Right lung (tissue), 10 donors: Measurements from ENCODE around the gene FAM47B. TPM values are rescaled to one million over a fixed set of nuclear protein-coding genes. Genes with fewer than 3 reads are reported as not detected.

ENCODE experiments used
- DNase-seq, 2 donors: peaks; one replicate each; pipeline ENCODE4 v3.0.0-alpha.2; 2013
- long read RNA-seq, 8 donors: transcript quantifications; one replicate each; lab custom pipeline, GENCODE V29; 2026
- polyA plus RNA-seq, 5 donors: library from polyadenylated mRNA; unstranded; fragments of 120-200 nt; gene quantifications; one replicate each; pipeline versions ENCODE4 v1.2.1 to v1.2.3, GENCODE V29; 2013; ENCODE audit warnings: inconsistent platforms in 1 of 5, low replicate concordance in 1 of 5; ENCODE audit not compliant: insufficient read length in 5 of 5, insufficient read depth in 1 of 5

Gene FAM47B
- not detected for polyA plus RNA-seq
- long read RNA-seq, donor 1 = 0 reads
- long read RNA-seq, donor 2 = 0 reads
- long read RNA-seq, donor 3 = 0 reads
- long read RNA-seq, donor 4 = 0 reads
- long read RNA-seq, donor 5 = 0 reads
- long read RNA-seq, donor 6 = 0 reads
- long read RNA-seq, donor 7 = 0 reads
- long read RNA-seq, donor 8 = 0 reads

DNA sequence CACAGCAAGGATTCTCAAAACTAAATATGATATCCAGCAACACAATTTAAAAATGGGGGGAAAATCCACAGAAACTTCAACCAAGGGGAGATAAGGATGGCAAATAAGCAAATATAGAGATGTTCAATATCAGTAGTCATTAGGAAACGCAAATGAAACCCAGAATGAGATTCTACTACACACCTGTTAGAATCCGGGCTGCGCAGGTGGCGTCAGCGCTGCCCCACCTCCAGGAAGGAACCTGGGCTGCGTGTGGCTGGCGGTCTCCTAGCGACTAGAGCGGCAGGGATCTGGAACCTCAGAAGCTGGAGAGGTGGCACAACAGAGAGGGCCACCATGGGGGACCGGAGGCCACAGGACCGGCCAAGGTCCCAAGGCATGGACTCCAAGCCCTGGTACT, at the start of gene FAM47B:
Gene FAM47B (plus strand): TSS at position 301 of the 400 bp plus-strand sequence. CDS start 36 bp downstream, at position 337.
- DNase-seq = no peak

GRCh38 chrX:34893741-34894140, 48.9 kb upstream of the FAM47B start:
- no peak for DNase-seq

DNA sequence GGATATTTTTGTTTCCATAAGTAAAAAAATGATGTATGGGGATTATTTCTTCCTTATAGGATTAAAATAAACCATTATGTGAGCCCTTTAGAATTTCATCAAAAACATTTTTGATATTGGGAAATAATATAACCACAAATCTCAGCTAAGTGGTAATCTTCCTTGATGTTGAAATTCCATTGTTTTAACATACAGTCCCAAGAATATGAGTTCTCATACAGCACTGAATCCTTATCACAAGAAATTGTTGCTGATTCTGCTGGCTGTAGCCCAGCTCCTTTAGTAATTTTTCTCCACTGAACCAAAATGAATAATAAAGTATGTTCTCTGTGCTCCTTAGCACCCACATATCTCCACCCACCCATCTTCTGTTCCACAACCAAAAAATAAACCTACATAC, 41.9 kb upstream of the FAM47B start:
- no peak for DNase-seq

GRCh38 chrX:34901761-34902160, 40.8 kb upstream of the FAM47B start:
- no peak for DNase-seq

- DNase-seq = no peak
Observed at GRCh38 chrX:34903316-34903715, 39.3 kb upstream of the FAM47B start.

DNA sequence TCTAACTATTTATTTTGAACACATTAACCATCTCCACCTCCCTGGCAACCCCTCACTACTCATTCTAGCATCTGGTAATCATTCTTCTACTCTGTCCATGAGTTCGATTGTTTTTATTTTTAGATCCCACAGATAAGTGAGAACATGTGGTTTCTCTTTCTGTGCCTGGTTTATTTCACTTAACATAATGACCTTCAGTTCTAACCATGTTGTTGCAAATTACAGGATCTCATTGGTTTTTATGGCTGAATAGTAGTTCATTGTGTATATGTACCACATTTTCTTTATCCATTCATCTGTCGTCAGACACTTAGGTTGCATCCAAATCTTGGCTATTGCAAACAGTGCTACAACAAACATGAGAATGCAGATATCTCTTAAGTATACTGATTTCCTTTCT, 33.4 kb upstream of the FAM47B start:
- DNase-seq = no peak

GRCh38 chrX:34915463-34916225, 27.0 kb upstream of the FAM47B start:
- no peak for DNase-seq

DNA sequence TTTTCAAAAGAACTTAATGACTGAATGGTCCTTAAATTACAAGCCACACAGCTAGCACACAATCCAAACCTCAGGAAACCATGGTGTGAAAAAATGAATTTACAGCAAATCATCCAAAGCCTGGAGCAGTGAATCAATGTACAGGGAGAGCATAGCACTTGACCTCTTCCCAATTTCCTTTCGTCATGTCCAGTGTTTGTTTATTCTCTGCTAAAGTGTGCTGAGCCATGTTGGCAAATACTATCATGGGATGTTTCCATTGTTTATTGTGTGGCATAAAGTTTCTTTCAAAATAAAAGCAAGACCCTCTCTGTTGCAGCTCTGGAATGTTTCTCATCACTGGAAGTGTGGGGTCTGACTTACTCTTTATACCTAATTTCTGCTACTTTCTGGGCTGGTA, 25.4 kb upstream of the FAM47B start:
- no peak for DNase-seq

GRCh38 chrX:34918091-34918736, 24.4 kb upstream of the FAM47B start:
- no peak for DNase-seq

GRCh38 chrX:34918856-34919255, 23.7 kb upstream of the FAM47B start:
- DNase-seq = peak; percentile 2 to 11

GRCh38 chrX:34927866-34928265, 14.7 kb upstream of the FAM47B start:
- DNase-seq = no peak

DNA sequence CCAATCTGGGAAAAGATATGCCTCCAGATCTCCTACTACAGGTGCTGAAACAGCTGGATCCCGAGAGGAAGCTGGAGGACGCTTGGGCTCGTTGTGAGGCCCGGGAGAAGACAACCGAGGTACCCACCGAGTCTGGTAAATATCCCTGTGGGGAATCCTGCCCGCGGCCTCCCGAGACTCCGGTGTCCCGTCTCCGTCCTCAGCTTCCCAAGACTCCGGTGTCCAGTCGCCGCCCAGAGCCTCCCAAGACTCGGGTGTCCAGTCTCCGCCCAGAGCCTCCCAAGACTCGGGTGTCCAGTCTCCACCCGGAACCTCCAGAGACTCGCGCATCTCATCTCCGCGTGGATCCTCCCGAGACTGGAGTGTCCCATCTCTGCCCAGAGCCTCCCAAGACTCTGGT, 639 bp downstream of the FAM47B start:
- DNase-seq = no peak

DNA sequence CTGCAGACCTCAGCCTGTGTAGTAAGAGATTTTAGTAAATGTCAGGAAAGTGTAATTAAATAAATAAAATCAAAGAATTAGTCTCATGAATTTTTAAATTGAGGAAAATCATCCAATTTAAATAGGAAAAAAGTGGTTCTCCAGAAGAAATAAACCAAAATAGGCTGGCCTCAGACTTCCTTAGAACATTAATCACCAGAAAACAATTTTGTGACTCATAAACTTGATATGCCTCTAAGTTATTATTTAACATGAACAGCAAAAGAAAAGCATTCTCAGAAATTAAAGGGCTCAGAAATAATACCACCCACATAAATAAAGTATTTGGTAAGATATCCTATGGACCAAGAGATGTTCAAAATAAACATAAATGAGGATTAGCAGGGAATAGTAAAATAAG, 14.3 kb downstream of the FAM47B start:
- DNase-seq = no peak

DNA sequence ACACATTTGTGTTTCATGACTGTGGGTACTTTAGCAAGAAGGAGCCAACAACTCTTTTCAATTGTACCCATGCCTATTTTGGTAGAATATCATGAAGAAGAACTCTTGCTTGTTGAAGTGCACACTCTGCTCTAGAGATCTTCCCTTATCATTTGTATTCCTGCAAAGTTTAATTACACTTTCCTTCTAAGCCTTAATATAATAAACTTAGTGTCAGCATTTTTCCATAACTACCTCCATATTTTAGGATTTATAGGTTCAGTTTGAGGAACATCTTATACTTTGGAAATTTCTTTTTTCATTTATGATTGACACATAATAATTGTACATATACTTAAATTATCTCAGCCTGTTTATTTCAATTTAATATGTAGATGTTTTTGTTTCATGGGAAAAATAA, 19.1 kb downstream of the FAM47B start:
- DNase-seq = no peak

GRCh38 chrX:34972206-34972605, 29.6 kb downstream of the FAM47B start:
- no peak for DNase-seq

GRCh38 chrX:34978171-34978570, 35.6 kb downstream of the FAM47B start:
- no peak for DNase-seq

- DNase-seq = no peak
Observed at GRCh38 chrX:34987646-34988045, 45.0 kb downstream of the FAM47B start.
